ENCODE results near the gene INO80E. TPM values are rescaled to one million over a fixed set of nuclear protein-coding genes. Genes with fewer than 3 reads are reported as not detected.
"Not testable (repeated sequence)": the region's sequence is repeated elsewhere in the genome, so short reads cannot be mapped to it uniquely, and the experiment has no call there.

Gene INO80E
- polyA plus RNA-seq, 3 donors: 37.3 to 69.5 (median 50.1) TPM

GRCh38 chr16:30002614-30003346, 6.7 kb downstream of the INO80E start:
- 84 to 86% (median 85%) methylated on average over 19 of the region's 19 CpGs for WGBS, 3 donors
- H3K27ac ChIP-seq (ENCODE audit: low read depth, low read length): no peak overlapping the region

DNA sequence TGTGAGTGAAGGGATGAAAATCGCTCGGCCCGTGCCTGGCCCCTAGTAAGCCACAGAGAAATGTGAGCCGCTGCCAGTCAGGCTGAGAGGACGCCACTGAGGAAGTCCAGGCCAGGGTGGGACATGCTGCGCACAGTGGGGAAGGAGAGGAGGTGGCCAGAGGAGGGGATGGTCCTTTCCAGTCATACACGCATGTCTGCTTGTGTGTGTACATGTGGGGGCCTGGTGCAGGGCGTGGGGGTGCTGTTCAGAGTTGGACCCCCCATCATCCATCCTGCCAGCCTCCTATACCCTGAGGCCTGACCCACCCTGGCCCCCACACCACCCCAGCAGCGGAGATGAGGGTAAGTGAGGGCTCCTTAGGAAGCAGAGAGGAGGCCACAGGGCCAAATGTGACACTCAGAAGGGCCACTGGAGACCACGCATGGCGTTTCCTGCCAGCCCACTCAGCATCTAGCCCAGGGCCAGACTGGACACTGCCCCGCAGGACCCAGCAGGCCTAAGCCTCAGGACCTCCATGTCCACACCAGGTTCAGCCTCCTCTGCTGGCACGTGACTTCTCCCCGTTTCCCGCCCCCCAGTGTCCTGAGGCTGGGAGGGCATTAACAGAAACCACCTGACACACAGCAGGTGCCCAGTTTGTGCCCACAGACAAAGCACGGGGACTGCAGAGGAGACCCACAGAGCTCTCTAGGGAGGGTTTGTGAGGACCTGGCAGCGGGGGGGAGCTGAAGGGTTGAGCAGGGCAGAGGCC, 7.8 kb downstream of the INO80E start:
- H3K27ac ChIP-seq (ENCODE audit: low read depth, low read length): no peak overlapping the region
- WGBS, 3 donors: 83 to 88% (median 84%) methylated on average over 16 to 17 of the region's 17 CpGs

DNA sequence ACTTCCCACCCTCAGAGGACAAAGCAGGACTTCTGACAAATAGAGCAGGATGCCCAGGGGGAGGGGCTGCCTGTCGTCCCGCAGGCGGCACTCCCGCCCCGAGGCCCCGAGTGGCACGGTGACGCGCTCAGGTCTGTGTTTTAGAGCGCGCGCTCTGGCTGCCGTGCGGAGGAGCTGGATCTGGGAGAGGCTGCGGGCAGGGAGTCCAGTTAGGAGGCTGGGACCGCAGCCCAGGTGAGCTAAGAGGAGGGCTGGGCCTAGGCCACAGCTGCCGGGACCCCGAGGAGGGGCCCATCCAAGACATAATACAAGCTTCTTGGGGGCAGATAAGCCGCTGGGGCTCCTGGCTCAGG, 8.4 kb downstream of the INO80E start:
- H3K27ac ChIP-seq (ENCODE audit: low read depth, low read length): no peak overlapping the region
- 72 to 76% (median 73%) methylated on average over 18 to 19 of the region's 19 CpGs for WGBS, 3 donors

DNA sequence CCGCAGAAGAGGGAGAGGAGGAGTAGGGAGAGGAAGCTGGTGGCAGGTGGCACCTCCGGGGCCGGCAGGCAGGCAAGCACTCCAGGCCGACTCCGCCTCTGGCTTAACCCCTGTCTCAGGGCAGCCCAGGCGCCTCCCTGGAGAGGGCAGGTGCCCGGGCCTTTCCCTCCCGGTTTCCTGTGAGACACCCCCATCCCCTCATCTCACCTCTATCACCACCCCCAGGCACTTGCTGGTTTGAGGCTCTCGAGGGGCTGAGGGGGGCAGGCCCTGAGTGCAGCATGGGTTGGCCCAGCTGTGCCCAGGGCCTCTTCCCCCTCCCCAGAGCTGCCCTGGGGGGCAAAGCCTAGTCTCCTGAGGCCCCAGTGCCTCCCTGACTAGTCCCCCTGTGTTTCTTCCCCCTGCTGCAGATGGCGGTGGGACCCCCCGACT, 8.8 kb downstream of the INO80E start:
- H3K27ac ChIP-seq (ENCODE audit: low read depth, low read length): no peak overlapping the region
- WGBS, 3 donors: 43 to 70% (median 47%) methylated on average over 8 to 11 of the region's 11 CpGs

DNA sequence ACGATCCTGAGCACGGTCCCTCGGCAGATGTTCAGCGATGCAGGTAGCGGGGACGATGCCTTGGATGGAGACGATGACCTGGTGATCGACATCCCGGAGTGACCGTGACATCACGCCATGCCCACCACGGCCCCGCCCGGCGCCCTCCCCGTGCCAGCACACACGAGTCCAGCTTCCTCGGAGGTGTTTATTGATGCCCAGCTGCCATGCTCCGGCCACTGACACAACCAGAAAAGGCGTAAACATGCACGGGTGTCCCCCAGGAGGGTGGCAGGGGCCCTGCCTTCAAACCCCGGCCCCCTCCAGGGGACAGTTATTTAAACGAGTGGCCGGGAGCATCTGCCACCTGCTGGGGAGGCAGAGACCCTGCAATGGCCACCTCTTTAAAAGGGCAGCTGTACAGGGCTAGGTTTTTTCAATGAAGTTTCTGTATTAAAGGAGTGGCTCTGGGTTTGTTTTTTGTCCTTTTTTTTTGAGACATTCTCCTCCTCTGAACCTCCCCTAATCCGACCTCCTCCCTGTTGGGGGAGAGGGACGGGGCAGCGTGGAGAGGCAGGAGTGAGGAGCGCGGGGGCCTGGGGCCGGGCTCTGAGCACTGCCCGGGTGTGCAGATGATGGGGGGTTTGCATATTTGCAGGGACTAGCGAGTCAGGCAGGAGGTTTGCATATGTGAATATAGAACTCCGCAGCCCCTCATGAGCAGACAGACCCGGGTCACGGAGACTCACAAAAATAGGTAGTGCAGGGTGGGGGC, 9.5 kb downstream of the INO80E start:
- H3K27ac ChIP-seq (ENCODE audit: low read depth, low read length): no peak overlapping the region
- WGBS, 3 donors: 56 to 65% (median 56%) methylated on average over 34 to 35 of the region's 35 CpGs

- no peak overlapping the region for H3K27ac ChIP-seq (ENCODE audit: low read depth, low read length)
- 67 to 88% (median 83%) methylated on average over 16 to 18 of the region's 18 CpGs for WGBS, 3 donors
Measured at GRCh38 chr16:30006095-30006473, 10.0 kb downstream of the INO80E start.

DNA sequence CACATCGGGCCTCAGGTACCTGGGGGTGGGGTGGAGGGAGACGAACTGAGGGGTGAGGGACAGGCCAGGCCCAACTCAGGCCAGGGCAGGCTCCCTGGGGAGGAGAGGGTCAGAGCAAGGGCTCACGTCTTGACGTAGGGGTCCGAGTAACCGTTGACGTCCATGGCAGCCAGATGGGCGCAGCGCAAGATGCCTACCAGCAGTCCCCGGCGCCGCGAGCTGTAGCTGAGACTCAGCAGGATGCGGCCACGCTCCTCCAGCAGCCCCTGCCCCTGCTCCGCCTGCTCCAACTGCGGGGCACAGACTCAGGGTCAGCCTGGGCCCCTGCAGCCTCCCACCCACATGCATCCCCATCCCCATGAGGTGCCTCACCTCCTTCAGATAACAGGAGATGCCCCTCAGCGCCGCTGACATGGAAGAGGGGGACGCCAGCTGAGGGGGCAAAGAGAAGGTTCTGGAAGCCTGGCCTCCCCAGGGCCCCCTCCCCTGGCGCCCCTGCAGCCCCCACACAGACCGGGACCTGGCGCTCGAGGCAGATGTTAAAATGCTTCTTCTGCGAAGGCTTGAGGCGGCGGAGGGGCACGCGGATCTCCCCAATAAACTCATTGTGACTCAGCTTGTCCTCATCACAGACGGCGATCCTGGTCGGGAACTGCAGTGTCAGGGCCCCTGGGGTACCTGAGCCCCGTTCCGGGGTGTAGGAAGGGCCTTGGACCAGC, 10.8 kb downstream of the INO80E start:
- 81 to 87% (median 84%) methylated on average over 27 to 34 of the region's 34 CpGs for WGBS, 3 donors
- no peak overlapping the region for H3K27ac ChIP-seq (ENCODE audit: low read depth, low read length)

GRCh38 chr16:30007378-30007895, 11.4 kb downstream of the INO80E start:
- 58 to 76% (median 71%) methylated on average over 11 of the region's 11 CpGs for WGBS, 3 donors
- no peak overlapping the region for H3K27ac ChIP-seq (ENCODE audit: low read depth, low read length)

GRCh38 chr16:30009085-30009862, 13.2 kb downstream of the INO80E start:
- 42 to 59% (median 49%) methylated on average over 22 to 26 of the region's 26 CpGs for WGBS, 3 donors
- H3K27ac ChIP-seq (ENCODE audit: low read depth, low read length): no peak overlapping the region

- WGBS, 3 donors: 14 to 22% (median 17%) methylated on average over 24 to 34 of the region's 34 CpGs
- H3K27ac ChIP-seq (ENCODE audit: low read depth, low read length): no peak overlapping the region
Measured at GRCh38 chr16:30009990-30010843, 14.2 kb downstream of the INO80E start.

DNA sequence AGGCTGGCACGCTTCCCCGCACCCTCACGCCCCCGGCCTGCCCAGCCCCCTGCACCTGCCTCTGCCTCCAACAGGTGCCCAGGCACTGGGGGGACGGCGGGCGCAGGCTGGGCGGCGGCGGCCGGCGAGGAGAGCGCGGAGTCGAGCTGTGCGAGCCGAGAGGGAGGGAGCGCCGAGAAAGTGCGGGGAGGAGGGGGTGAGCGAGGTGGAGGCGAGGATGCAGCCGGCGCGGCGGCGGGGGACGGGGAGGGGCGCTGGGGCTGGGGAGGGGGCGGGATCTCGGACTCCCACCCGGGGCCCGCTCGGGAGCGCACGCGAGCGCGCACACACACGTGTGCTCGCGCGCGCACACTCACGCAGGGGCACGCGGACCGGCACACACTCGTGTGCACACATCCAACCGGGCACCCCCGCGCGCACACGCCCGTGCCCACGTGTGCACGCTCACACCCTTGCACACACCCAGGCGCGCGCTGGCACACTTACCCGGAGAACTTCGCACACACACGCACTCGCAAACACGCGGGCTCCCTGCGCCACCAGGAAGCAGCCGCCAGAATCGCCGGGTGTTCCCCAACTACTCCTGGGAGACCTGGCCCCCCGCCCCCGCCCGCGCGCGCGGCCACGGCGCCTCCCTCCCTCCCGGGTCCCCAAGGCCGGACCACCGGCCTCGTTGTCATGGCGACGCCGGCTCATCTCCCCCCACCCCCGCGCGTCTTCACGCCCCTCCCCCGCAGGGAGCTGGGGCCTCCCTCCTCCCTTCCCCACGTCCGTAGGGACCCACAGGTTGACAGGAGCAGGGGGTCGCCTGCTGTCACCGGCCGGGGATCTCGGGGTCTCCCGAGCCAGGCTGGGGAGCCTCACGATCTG, 15.0 kb downstream of the INO80E start, which contains the start of gene DOC2A:
Gene DOC2A (minus strand): TSS at position 184 of the 870 bp plus-strand sequence. CDS start 805 bp downstream, outside the sequence.
- 1% methylated on average over 54 to 99 of the region's 99 CpGs for WGBS, 3 donors
- H3K27ac ChIP-seq (ENCODE audit: low read depth, low read length): no peak within 1 kb of the TSS

- 18 to 23% (median 18%) methylated on average over 30 to 31 of the region's 31 CpGs for WGBS, 3 donors
- H3K27ac ChIP-seq (ENCODE audit: low read depth, low read length): no peak overlapping the region
Measured at GRCh38 chr16:30011714-30012504, 15.9 kb downstream of the INO80E start.

GRCh38 chr16:30012598-30012997, 16.6 kb downstream of the INO80E start:
- WGBS, 3 donors: 75 to 86% (median 84%) methylated on average over 14 of the region's 14 CpGs
- not testable (repeated sequence) for H3K27ac ChIP-seq (ENCODE audit: low read depth, low read length)

DNA sequence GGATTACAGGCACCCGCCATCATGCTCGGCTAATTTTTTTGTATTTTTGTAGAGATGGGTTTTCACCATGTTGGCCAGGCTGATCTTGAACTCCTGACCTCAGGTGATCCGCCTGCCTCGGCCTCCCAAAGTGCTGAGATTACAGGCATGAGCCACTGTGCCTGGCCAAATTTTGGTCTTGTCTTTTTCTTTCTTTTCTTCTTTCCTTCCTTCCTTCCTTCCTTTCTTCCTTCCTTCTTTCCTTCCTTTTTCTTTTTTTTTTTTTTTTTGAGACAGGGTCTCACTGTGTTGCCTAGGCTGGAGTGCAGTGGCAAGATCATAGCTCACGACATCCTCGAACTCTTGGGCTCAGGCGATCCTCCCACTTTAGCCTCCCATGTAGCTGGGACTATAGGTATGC, 19.4 kb downstream of the INO80E start:
- WGBS, 3 donors: 89 to 93% (median 89%) methylated on average over 7 of the region's 7 CpGs
- H3K27ac ChIP-seq (ENCODE audit: low read depth, low read length): not testable (repeated sequence)
